HAP-1 (cell line): Measurements from ENCODE around the gene ATP5F1C.
A peak's percentile ranks its signal among the peaks of the same experiment; 100 is the strongest.
"Not testable (repeated sequence)": the region's sequence is repeated elsewhere in the genome, so short reads cannot be mapped to it uniquely, and the experiment has no call there.

ENCODE experiments used
- DNase-seq, 2 experiments: peaks; one replicate each; pipeline ENCODE4 v3.0.0-alpha.2; 2016 to 2020; ENCODE audit warnings: low spot score in 2 of 2
- H3K27me3 ChIP-seq: fragments of 250-450 bp; sonication (Bioruptor Pico); 2 replicates; pipeline ENCODE4 v1.5.1; 2020; ENCODE audit warnings: low read depth, mild to moderate bottlenecking, moderate library complexity
- H3K36me3 ChIP-seq: fragments of 250-450 bp; sonication (Bioruptor Pico); replicated peaks from 2 replicates; pipeline ENCODE4 v1.5.1; 2020; ENCODE audit warnings: mild to moderate bottlenecking
- H3K4me1 ChIP-seq: fragments of 250-450 bp; sonication (Bioruptor Pico); 2 replicates; pipeline ENCODE4 v1.5.1; 2020; ENCODE audit warnings: mild to moderate bottlenecking
- H3K4me3 ChIP-seq: fragments of 250-450 bp; sonication (Bioruptor Pico); 2 replicates; pipeline ENCODE4 v1.5.1; 2020; ENCODE audit warnings: mild to moderate bottlenecking, moderate library complexity
- H3K9me3 ChIP-seq: fragments of 250-450 bp; sonication (Bioruptor Pico); 2 replicates; pipeline ENCODE4 v1.5.1; 2020; ENCODE audit warnings: mild to moderate bottlenecking, moderate library complexity
- in situ Hi-C: fragments of 300-500 bp; cut with MboI; formaldehyde crosslinking; loops from 3 replicates; pipeline ENCODE4 v1.14.3; 2020; ENCODE audit warnings: low sequenced_read_pairs, inconsistent platforms, mixed read lengths

ATP5F1C gene

GRCh38 chr10:7776777-7777176, 11.2 kb upstream of the ATP5F1C start:
- Histone ChIP-seq H3K36me3 (peaks cover 48% of the 10 kb centered on the region), H3K9me3 (no peaks in the 10 kb centered on the region), H3K4me1 (no peaks in the 10 kb centered on the region), H3K27me3 (no peaks in the 10 kb centered on the region), H3K4me3 (no peak overlapping the region)
- in situ Hi-C loops: no loop called here
- no peak for DNase-seq

DNA sequence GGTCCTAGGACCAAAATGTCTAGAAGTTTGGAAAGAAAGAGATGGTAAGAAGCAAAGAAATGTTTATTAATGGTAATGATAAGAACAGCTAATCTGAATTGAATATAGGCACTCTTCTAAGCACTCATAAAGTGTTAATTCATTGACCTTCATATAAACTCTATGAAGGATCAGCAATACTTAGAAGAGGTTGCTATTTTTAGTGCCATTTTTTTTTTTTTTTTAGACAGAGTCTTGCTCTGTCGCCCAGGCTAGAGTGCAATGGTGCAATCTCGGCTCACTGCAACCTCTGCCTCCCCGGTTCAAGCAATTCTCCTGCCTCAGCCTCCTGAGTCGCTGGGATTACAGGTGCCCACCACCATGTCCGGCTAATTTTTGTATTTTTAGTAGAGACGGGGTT, 5.8 kb upstream of the ATP5F1C start:
- DNase-seq, H3K9me3 ChIP-seq, H3K4me1 ChIP-seq, H3K4me3 ChIP-seq, H3K27me3 ChIP-seq, in situ Hi-C loops: not testable (repeated sequence)
- H3K36me3 ChIP-seq: peaks cover 32% of the 10 kb centered on the region

DNA sequence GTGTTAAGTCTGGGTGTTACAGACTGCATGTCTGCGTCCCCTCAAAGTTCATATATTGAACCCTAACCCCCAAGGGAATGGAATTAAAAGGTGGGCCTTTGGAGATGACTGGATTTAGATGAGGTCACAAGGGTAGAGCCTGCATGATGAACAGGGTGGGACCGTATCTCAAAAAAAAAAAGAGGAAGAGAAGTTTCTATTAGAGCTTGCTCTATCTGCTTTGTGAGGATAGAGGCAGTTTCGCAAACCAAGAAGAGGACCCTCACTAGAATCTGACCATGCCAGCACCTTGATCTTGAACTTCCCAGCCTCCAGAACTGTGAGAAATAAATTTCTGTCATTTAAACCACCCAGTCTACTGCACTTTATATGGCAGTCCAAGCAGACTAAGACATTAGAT, 1.5 kb upstream of the ATP5F1C start:
- H3K36me3 ChIP-seq: peaks cover 3% of the 10 kb centered on the region; the same call in 1 of the 2 replicates
- H3K4me3 ChIP-seq: peak overlapping the region; percentile 77
- H3K9me3 ChIP-seq: no peaks in the 10 kb centered on the region
- DNase-seq: no peak
- in situ Hi-C loops: no loop called here
- peaks cover 17% of the 10 kb centered on the region for H3K4me1 ChIP-seq
- no peaks in the 10 kb centered on the region for H3K27me3 ChIP-seq

DNA sequence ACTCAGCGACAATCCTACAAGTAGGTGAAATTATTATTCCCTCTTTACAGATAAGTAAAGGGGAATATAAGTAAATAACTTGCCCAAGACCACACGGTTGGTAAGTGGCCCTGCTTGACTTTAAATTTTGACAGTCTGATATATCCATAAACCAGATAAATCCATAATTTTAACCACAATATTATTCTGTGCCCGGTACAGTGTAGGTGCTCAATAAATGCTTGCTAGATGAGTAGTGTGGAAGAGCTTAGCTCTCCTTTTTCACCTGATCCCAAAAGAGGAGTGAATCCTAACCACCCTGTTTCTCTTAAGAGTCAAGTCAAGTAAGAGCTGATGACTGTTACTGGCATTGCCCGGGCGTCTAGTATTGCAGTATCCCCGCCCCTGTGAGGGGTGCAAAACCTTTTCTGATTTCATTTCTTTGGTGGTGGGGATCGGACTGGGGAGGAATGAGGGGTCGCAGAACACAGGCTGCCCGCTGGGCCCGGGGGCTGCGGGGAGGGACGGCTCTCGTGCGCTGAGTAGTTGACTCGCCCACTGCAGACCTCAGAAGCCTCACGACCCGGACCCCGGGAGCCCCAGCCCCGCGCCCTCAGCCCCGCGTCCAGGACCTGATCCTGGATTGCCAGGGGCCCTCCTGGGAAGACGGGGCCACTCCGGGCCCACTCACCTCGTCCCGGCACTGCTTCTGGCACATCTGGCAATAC, 674 bp upstream of the ATP5F1C start:
- DNase-seq: no peak
- Histone ChIP-seq H3K4me3 (peak overlapping the region; percentile 77), H3K27me3 (no peaks in the 10 kb centered on the region), H3K4me1 (peaks cover 24% of the 10 kb centered on the region), H3K36me3 (peaks cover 10% of the 10 kb centered on the region; the same call in 1 of the 2 replicates), H3K9me3 (no peaks in the 10 kb centered on the region)
- in situ Hi-C loops: no loop called here

GRCh38 chr10:7788639-7789286, 786 bp downstream of the ATP5F1C start:
- Histone ChIP-seq H3K4me1 (peaks cover 32% of the 10 kb centered on the region), H3K36me3 (peaks cover 10% of the 10 kb centered on the region; the same call in 1 of the 2 replicates), H3K9me3 (no peaks in the 10 kb centered on the region), H3K4me3 (peak overlapping the region; percentile 77), H3K27me3 (no peaks in the 10 kb centered on the region)
- peak; percentile 30 to 41 for DNase-seq
- in situ Hi-C loops: no loop called here

- Histone ChIP-seq H3K9me3 (no peaks in the 10 kb centered on the region), H3K4me3 (peak overlapping the region; percentile 77), H3K27me3 (no peaks in the 10 kb centered on the region), H3K4me1 (peaks cover 37% of the 10 kb centered on the region), H3K36me3 (peaks cover 12% of the 10 kb centered on the region)
- in situ Hi-C loops: no loop called here
- DNase-seq: peak in 1 of 2 experiments; percentile 20
Measured at GRCh38 chr10:7789390-7789789, 1.4 kb downstream of the ATP5F1C start.

DNA sequence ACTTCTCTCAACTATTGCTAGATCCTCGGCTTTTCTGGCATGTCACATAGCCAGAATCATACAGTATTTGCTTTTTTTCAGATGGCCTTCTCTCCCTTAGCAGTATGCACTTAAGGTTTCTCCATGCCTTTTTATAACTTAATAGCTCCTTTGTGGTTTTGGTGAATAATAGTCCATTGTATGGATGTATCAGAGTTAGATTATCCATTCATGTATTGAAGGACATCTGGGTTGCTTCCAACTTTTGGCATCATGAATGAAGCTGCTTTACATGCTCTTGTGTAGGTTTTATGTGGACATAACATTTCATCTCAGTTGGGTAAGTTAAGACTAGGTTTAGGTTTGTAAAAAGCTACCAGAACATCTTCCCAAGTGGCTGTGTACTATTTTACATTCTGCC, 4.6 kb downstream of the ATP5F1C start:
- Histone ChIP-seq H3K4me1 (peaks cover 43% of the 10 kb centered on the region), H3K4me3 (no peak overlapping the region), H3K9me3 (no peaks in the 10 kb centered on the region), H3K36me3 (peaks cover 26% of the 10 kb centered on the region), H3K27me3 (no peaks in the 10 kb centered on the region)
- DNase-seq: peak in 1 of 2 experiments; percentile 54
- in situ Hi-C loops: no loop called here

GRCh38 chr10:7794251-7795026, 6.5 kb downstream of the ATP5F1C start:
- H3K4me1 ChIP-seq: peaks cover 42% of the 10 kb centered on the region
- no peaks in the 10 kb centered on the region for H3K9me3 ChIP-seq
- in situ Hi-C loops: no loop called here
- H3K36me3 ChIP-seq: peaks cover 37% of the 10 kb centered on the region
- no peaks in the 10 kb centered on the region for H3K27me3 ChIP-seq
- DNase-seq: no peak
- H3K4me3 ChIP-seq: no peak overlapping the region

- peaks cover 46% of the 10 kb centered on the region for H3K36me3 ChIP-seq
- H3K4me1 ChIP-seq: peaks cover 31% of the 10 kb centered on the region
- peak; percentile 22 to 26 for DNase-seq
- H3K27me3 ChIP-seq: no peaks in the 10 kb centered on the region
- H3K4me3 ChIP-seq: no peak overlapping the region
- in situ Hi-C loops: no loop called here
- H3K9me3 ChIP-seq: no peaks in the 10 kb centered on the region
Measured at GRCh38 chr10:7795605-7796004, 7.6 kb downstream of the ATP5F1C start.

- Histone ChIP-seq H3K27me3 (no peaks in the 10 kb centered on the region), H3K36me3 (peaks cover 59% of the 10 kb centered on the region), H3K4me3 (no peak overlapping the region), H3K4me1 (peaks cover 20% of the 10 kb centered on the region), H3K9me3 (no peaks in the 10 kb centered on the region)
- DNase-seq: no peak
- in situ Hi-C loops: no loop called here
Measured at GRCh38 chr10:7797582-7797981, 9.6 kb downstream of the ATP5F1C start.

DNA sequence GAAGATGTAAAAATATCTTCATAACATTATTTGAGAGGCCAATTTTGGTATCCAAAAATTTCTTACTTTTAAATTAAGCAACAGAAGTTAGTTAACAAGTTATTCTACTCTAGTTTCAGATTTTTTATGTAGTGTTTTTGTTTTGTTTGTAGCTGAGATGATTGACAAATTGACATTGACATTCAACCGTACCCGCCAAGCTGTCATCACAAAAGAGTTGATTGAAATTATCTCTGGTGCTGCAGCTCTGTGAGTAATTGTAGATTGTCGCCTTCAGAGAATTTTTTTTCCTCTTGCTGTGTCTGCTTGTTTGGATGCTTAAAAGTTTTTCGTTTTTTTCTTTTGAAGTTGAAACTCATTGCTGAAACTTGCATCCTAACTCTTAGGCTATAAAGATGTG, 14.6 kb downstream of the ATP5F1C start:
- in situ Hi-C loops: no loop called here

GRCh38 chr10:7804216-7804615, 16.2 kb downstream of the ATP5F1C start:
- no peak for DNase-seq
- H3K36me3 ChIP-seq: peaks cover 78% of the 10 kb centered on the region
- in situ Hi-C loops: no loop called here
- no peak overlapping the region for H3K4me3 ChIP-seq
- no peaks in the 10 kb centered on the region for H3K4me1 ChIP-seq
- H3K9me3 ChIP-seq: no peaks in the 10 kb centered on the region
- no peaks in the 10 kb centered on the region for H3K27me3 ChIP-seq

More for the DNA sequence above, 14.6 kb downstream of the ATP5F1C start:
- no peak for DNase-seq
- Histone ChIP-seq H3K27me3 (no peaks in the 10 kb centered on the region), H3K4me3 (no peak overlapping the region), H3K36me3 (peaks cover 86% of the 10 kb centered on the region), H3K9me3 (no peaks in the 10 kb centered on the region), H3K4me1 (no peaks in the 10 kb centered on the region)

GRCh38 chr10:7804741-7805140, 16.8 kb downstream of the ATP5F1C start:
- peaks cover 73% of the 10 kb centered on the region for H3K36me3 ChIP-seq
- no peaks in the 10 kb centered on the region for H3K4me1 ChIP-seq
- DNase-seq: no peak
- no peak overlapping the region for H3K4me3 ChIP-seq
- H3K9me3 ChIP-seq: no peaks in the 10 kb centered on the region
- H3K27me3 ChIP-seq: no peaks in the 10 kb centered on the region
- in situ Hi-C loops: no loop called here
